Cardiac fibroblast (primary cell): ENCODE results near the gene DPRX.

ENCODE experiments used
- DNase-seq, 2 donors: peaks; one replicate each; pipeline versions ENCODE4 v3.0.0 to v3.0.0-alpha.2; 2010; ENCODE audit warnings: low read depth in 2 of 2
- H3K4me3 ChIP-seq, 2 donors: replicated peaks in 1 of 2; 1 replicate in 1 of 2; 2 replicates in 1 of 2; pipeline ENCODE4 v1.5.1; 2011; ENCODE audit warnings: low read depth in 2 of 2, low read length in 2 of 2, mild to moderate bottlenecking in 2 of 2, moderate library complexity in 1 of 2
- TF ChIP-seq, protein P1 (sequence below): IDR thresholded peaks from one replicate; pipeline ENCODE4 v1.5.1; 2011; ENCODE audit warnings: low read depth, mild to moderate bottlenecking, low read length, inconsistent platforms

Gene DPRX, protein sequence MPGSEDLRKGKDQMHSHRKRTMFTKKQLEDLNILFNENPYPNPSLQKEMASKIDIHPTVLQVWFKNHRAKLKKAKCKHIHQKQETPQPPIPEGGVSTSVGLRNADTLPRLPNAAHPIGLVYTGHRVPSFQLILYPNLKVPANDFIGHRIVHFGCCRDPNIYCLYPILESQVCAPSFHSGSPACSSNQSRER

DNA sequence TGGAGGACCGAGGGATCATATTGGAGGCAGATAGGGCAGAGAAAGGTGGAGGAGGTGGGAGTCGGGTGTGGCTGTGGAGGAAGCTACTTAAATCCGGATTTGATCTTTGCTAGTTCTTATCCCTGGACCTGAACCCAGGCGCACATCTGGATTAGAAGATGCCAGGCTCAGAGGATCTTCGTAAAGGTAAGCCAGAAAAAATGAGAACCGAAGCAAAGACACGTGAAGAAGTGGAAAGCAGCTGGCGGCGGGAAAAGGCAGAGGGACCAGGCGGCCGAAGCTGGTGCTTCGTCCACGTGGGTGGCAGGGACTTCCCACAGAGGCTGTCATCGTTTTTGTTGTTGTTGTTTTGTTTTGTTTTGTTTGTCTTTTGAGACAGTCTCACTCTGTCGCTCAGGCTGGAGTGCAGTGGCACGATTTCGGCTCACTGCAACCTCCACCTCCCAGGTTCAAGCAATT lies at the start of gene DPRX:
DPRX (plus strand) TSS at position 51 of the 459 bp plus-strand sequence; CDS start at position 159, 108 bp downstream.
- TF ChIP-seq, protein P1, sequence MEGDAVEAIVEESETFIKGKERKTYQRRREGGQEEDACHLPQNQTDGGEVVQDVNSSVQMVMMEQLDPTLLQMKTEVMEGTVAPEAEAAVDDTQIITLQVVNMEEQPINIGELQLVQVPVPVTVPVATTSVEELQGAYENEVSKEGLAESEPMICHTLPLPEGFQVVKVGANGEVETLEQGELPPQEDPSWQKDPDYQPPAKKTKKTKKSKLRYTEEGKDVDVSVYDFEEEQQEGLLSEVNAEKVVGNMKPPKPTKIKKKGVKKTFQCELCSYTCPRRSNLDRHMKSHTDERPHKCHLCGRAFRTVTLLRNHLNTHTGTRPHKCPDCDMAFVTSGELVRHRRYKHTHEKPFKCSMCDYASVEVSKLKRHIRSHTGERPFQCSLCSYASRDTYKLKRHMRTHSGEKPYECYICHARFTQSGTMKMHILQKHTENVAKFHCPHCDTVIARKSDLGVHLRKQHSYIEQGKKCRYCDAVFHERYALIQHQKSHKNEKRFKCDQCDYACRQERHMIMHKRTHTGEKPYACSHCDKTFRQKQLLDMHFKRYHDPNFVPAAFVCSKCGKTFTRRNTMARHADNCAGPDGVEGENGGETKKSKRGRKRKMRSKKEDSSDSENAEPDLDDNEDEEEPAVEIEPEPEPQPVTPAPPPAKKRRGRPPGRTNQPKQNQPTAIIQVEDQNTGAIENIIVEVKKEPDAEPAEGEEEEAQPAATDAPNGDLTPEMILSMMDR = no peak
- DNase-seq = no peak
- no peak within 1 kb of the TSS for H3K4me3 ChIP-seq

DNA sequence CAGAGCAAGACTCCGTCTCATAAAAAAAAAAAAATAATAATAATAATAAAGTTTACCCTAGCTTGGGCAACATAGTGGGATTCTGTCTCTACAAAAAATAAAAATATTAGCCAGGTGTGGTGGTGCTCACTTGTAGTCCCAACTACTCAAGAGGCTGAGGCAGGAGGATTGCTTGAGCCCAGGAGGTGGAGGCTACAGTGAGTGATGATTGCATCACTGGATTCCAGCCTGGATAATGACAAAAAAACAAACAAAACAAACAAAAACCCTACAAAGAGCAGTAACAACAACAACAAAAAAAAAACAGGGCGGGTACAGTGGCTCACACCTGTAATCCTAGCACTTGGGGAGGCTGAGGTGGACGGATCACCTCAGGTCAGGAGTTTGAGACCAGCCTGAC lies 48.6 kb upstream of the DPRX start:
- no peak overlapping the region for H3K4me3 ChIP-seq
- DNase-seq = no peak
- TF ChIP-seq, protein P1 = no peak

DNA sequence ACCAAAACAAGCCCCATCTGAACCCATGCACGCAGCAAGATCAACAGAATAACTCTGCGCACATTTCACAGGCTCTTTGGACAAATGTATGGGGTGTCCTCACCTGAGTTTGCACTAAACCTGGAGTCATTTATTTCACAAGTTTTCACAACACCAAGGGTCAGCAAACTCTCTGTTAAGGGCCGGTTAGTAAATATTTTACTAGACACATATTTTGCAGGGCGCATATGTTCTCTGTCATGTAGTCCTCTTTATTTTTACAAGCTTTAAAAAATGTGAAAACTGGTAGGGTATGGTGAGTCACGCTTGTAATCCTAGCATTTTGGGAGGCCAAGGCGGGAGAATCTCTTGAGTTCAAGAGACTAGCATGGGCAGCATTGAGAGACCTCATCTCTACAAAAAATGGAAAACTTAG lies 45.5 kb upstream of the DPRX start:
- DNase-seq = no peak
- TF ChIP-seq, protein P1 = no peak
- no peak overlapping the region for H3K4me3 ChIP-seq

DNA sequence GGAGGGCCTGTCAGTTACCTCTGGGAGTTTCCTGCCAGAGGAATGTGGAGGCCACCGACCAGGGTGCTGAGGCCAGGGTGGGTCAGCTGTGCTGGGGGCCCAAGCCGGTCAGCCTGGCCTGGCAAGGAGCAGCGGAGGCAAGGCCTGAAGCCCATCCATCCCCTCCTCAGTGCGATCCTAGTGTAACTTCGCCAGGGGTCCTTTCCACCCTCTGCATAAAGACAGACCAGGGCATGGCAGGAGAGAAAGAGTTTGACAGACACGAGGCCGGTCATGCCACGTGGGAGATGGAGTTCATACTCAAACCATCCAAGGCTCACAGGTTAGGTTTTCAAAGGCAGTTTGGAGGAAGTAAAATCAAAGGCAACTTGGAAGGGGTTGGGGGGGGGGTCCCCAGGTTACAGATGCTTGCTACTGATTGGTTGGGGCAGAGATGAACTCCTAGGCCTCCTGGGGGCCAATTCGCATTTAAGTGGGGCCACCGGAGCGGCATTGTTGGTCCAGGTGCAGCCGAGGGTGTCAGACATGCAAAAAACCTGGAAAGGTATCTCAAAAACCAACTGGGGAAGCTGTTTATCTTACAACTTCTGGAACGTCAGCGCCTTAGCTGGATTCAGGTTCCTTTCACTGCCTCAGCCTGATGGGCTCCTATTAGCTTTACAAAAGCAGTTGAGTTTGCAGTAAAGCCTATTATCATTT lies 36.8 kb upstream of the DPRX start:
- no peak for DNase-seq
- TF ChIP-seq, protein P1 = no peak
- H3K4me3 ChIP-seq = no peak overlapping the region

DNA sequence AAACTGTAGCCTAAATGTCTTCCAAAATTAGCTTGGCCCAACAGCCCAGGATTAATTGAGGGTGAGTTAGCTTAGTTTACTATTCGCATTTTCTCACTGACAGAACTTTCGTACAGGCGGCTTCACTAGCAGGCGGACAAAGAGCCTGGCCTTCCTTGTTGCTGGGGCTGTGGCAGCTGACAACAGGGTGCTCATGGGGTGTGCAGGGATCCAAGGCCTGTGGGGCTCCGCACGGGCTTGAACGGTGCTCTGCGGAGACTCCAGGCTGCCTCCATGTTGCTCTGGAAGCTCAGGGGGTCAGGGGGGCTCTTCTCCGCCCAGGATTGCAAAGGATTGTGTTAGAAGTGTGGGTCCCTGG lies 36.3 kb upstream of the DPRX start:
- no peak overlapping the region for H3K4me3 ChIP-seq
- TF ChIP-seq, protein P1 = no peak
- no peak for DNase-seq

DNA sequence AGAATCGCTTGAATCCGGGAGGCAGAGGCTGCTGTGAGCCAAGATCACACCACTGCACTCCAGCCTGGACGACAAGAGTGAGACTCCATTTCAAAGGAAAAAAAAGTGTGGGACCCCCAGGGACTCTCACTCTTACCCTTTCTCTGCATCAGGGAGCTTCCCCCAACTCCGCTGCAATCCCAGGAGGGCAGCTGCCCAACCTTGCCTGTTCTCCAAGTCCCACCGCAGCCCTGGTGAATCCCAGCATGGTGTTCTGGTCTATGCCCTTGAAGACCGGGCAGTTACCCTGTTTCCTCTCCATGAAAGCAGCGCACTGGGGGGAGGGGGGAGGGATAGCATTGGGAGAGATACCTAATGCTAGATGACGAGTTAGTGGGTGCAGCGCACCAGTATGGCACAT lies 35.7 kb upstream of the DPRX start:
- no peak for DNase-seq
- TF ChIP-seq, protein P1 = no peak
- no peak overlapping the region for H3K4me3 ChIP-seq

DNA sequence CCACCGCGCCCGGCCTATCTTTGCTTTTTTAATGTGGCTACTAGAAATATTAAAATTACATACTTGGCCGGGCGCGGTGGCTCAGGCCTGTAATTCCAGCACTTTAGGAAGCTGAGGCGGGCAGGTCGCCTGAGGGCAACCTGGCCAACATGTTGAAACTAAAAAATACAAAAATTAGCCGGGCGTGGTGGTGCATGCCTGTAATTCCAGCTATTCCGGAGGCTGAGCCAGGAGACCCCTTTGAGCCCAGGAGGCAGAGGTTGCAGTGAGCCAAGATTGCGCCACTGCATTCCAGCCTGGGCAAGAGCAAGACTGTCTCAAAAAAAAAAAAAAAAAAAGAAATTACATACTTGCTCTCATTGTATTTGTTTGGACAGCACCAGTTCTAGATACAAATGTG lies 34.8 kb upstream of the DPRX start:
- TF ChIP-seq, protein P1 = no peak
- H3K4me3 ChIP-seq = no peak overlapping the region
- no peak for DNase-seq
